ENCODE measurements around the gene OAS3. TPM values are rescaled to one million over a fixed set of nuclear protein-coding genes. Genes with fewer than 3 reads are reported as not detected.

Gene OAS3
- total RNA-seq (10 to 100 TPM in 1 of 4 donors, 1 to 10 TPM in 3; 5.5 to 15.7 (median 7.9) TPM), polyA plus RNA-seq (5.1 TPM)
- long read RNA-seq, donor 1, partial matches to known transcripts: 2 of 8 reads
- long read RNA-seq, donor 1, other reads (novel, unspliced or antisense): 6 of 8 reads
- long read RNA-seq, donor 2: 0 reads
- long read RNA-seq, donor 3, full-length matches to known transcripts: 4 of 25 reads
- long read RNA-seq, donor 3, partial matches to known transcripts: 20 of 25 reads
- long read RNA-seq, donor 3, other reads (novel, unspliced or antisense): 1 of 25 reads
- long read RNA-seq, donor 4, partial matches to known transcripts: 0 of 3 reads
- long read RNA-seq, donor 4, other reads (novel, unspliced or antisense): 0 of 3 reads

- Histone ChIP-seq H3K4me3 (ENCODE audit: low read length) (peak within 1 kb of the TSS; percentile 70), H3K27ac (ENCODE audit: low read length) (peak within 1 kb of the TSS; percentile 63), H3K27me3 (ENCODE audit: control insufficient read depth, insufficient read depth) (no peaks in the 10 kb centered on the region), H3K9me3 (ENCODE audit: control insufficient read depth, low read length) (no peaks in the 10 kb centered on the region), H3K4me1 (ENCODE audit: control insufficient read depth, insufficient read depth, low read length) (peaks cover 3% of the 10 kb centered on the region)
- peak; percentile 97 for ATAC-seq
- intact Hi-C loops (cut with DNase I): no loop called here
- DNase-seq: peak; percentile 93 to 97 (median 96)
- 8% methylated on average over 50 of the region's 50 CpGs for WGBS
Measured at GRCh38 chr12:112937741-112938719, at the start of gene OAS3. Gene OAS3, plus strand, starts transcription at chr12:112938474. Its CDS starts 57 bp downstream, at chr12:112938531.

GRCh38 chr12:112891093-112892024 is 46.9 kb upstream of the OAS3 start:
- intact Hi-C loops (cut with DNase I): loop anchor here in 1 of 4 donors (10.0 kb wide), 1 partner anchor 467 kb away; no protein-coding TSS in a partner anchor

GRCh38 chr12:112892856-112893255 is 45.4 kb upstream of the OAS3 start:
- DNase-seq (no peak), ATAC-seq (no peak)
- intact Hi-C loops (cut with DNase I): loop anchor here in 1 of 4 donors (10.0 kb wide), 1 partner anchor 468 kb away; no protein-coding TSS in a partner anchor
- Histone ChIP-seq H3K4me3 (ENCODE audit: low read length) (no peak overlapping the region), H3K4me1 (ENCODE audit: control insufficient read depth, insufficient read depth, low read length) (no peaks in the 10 kb centered on the region), H3K27me3 (ENCODE audit: control insufficient read depth, insufficient read depth) (no peaks in the 10 kb centered on the region), H3K27ac (ENCODE audit: low read length) (no peak overlapping the region), H3K9me3 (ENCODE audit: control insufficient read depth, low read length) (no peaks in the 10 kb centered on the region)
- 31% methylated on average over 2 of the region's 2 CpGs for WGBS

More at GRCh38 chr12:112891093-112892024, 46.9 kb upstream of the OAS3 start:
- H3K9me3 ChIP-seq (ENCODE audit: control insufficient read depth, low read length): no peaks in the 10 kb centered on the region
- DNase-seq: peak; percentile 69 to 81 (median 75)
- no peaks in the 10 kb centered on the region for H3K4me1 ChIP-seq (ENCODE audit: control insufficient read depth, insufficient read depth, low read length)
- WGBS: 40% methylated on average over 6 of the region's 6 CpGs
- H3K27ac ChIP-seq (ENCODE audit: low read length): no peak overlapping the region
- peak; percentile 63 to 79 for ATAC-seq
- H3K4me3 ChIP-seq (ENCODE audit: low read length): no peak overlapping the region
- H3K27me3 ChIP-seq (ENCODE audit: control insufficient read depth, insufficient read depth): no peaks in the 10 kb centered on the region

GRCh38 chr12:112894128-112894527 is 44.1 kb upstream of the OAS3 start:
- H3K4me1 ChIP-seq (ENCODE audit: control insufficient read depth, insufficient read depth, low read length): no peaks in the 10 kb centered on the region
- H3K27me3 ChIP-seq (ENCODE audit: control insufficient read depth, insufficient read depth): no peaks in the 10 kb centered on the region
- no peak for ATAC-seq
- DNase-seq: no peak
- H3K4me3 ChIP-seq (ENCODE audit: low read length): no peak overlapping the region
- no peaks in the 10 kb centered on the region for H3K9me3 ChIP-seq (ENCODE audit: control insufficient read depth, low read length)
- intact Hi-C loops (cut with DNase I): loop anchor here in 1 of 4 donors (10.0 kb wide), 1 partner anchor 469 kb away; no protein-coding TSS in a partner anchor
- H3K27ac ChIP-seq (ENCODE audit: low read length): no peak overlapping the region

- WGBS: 86% methylated on average over 6 of the region's 6 CpGs
- ATAC-seq (no peak), DNase-seq (no peak)
- Histone ChIP-seq H3K4me1 (ENCODE audit: control insufficient read depth, insufficient read depth, low read length) (no peaks in the 10 kb centered on the region), H3K9me3 (ENCODE audit: control insufficient read depth, low read length) (no peaks in the 10 kb centered on the region), H3K27ac (ENCODE audit: low read length) (no peak overlapping the region), H3K4me3 (ENCODE audit: low read length) (no peak overlapping the region), H3K27me3 (ENCODE audit: control insufficient read depth, insufficient read depth) (no peaks in the 10 kb centered on the region)
- intact Hi-C loops (cut with DNase I): loop anchor here in 1 of 4 donors (10.0 kb wide), 1 partner anchor 474 kb away; no protein-coding TSS in a partner anchor
Measured at GRCh38 chr12:112898380-112898779, 39.9 kb upstream of the OAS3 start.

- Histone ChIP-seq H3K4me3 (ENCODE audit: low read length) (no peak overlapping the region), H3K4me1 (ENCODE audit: control insufficient read depth, insufficient read depth, low read length) (peaks cover 1% of the 10 kb centered on the region), H3K27me3 (ENCODE audit: control insufficient read depth, insufficient read depth) (no peaks in the 10 kb centered on the region), H3K27ac (ENCODE audit: low read length) (no peak overlapping the region), H3K9me3 (ENCODE audit: control insufficient read depth, low read length) (no peaks in the 10 kb centered on the region)
- ATAC-seq: peak in 1 of 2 donors; percentile 36
- intact Hi-C loops (cut with DNase I): no loop called here
- no peak for DNase-seq
- 85% methylated on average over 11 of the region's 11 CpGs for WGBS
Measured at GRCh38 chr12:112900298-112901145, 37.8 kb upstream of the OAS3 start.

GRCh38 chr12:112901271-112901670 is 37.0 kb upstream of the OAS3 start:
- peaks cover 4% of the 10 kb centered on the region for H3K4me1 ChIP-seq (ENCODE audit: control insufficient read depth, insufficient read depth, low read length)
- no peak overlapping the region for H3K4me3 ChIP-seq (ENCODE audit: low read length)
- H3K27ac ChIP-seq (ENCODE audit: low read length): no peak overlapping the region
- H3K27me3 ChIP-seq (ENCODE audit: control insufficient read depth, insufficient read depth): no peaks in the 10 kb centered on the region
- no peaks in the 10 kb centered on the region for H3K9me3 ChIP-seq (ENCODE audit: control insufficient read depth, low read length)
- intact Hi-C loops (cut with DNase I): no loop called here
- no peak for DNase-seq
- ATAC-seq: no peak
- WGBS: 90% methylated on average over 2 of the region's 2 CpGs

GRCh38 chr12:112904571-112904970 is 33.7 kb upstream of the OAS3 start:
- no peaks in the 10 kb centered on the region for H3K9me3 ChIP-seq (ENCODE audit: control insufficient read depth, low read length)
- H3K4me1 ChIP-seq (ENCODE audit: control insufficient read depth, insufficient read depth, low read length): peaks cover 9% of the 10 kb centered on the region
- no peak overlapping the region for H3K27ac ChIP-seq (ENCODE audit: low read length)
- ATAC-seq (peak; percentile 47 to 77), DNase-seq (no peak)
- no peaks in the 10 kb centered on the region for H3K27me3 ChIP-seq (ENCODE audit: control insufficient read depth, insufficient read depth)
- H3K4me3 ChIP-seq (ENCODE audit: low read length): no peak overlapping the region
- intact Hi-C loops (cut with DNase I): no loop called here

GRCh38 chr12:112905451-112906089 is 32.7 kb upstream of the OAS3 start:
- no peak for DNase-seq
- 87% methylated on average over 4 of the region's 4 CpGs for WGBS
- intact Hi-C loops (cut with DNase I): no loop called here
- no peak for ATAC-seq
- H3K4me1 ChIP-seq (ENCODE audit: control insufficient read depth, insufficient read depth, low read length): peaks cover 9% of the 10 kb centered on the region
- H3K9me3 ChIP-seq (ENCODE audit: control insufficient read depth, low read length): no peaks in the 10 kb centered on the region
- no peaks in the 10 kb centered on the region for H3K27me3 ChIP-seq (ENCODE audit: control insufficient read depth, insufficient read depth)
- no peak overlapping the region for H3K4me3 ChIP-seq (ENCODE audit: low read length)
- no peak overlapping the region for H3K27ac ChIP-seq (ENCODE audit: low read length)
